ENCODE measurements around the gene SH3BGRL2. TPM values are rescaled to one million over a fixed set of nuclear protein-coding genes. Genes with fewer than 3 reads are reported as not detected.

SH3BGRL2 gene
- total RNA-seq, 1 experiment from 2014 or later: 27.4 TPM

- Histone ChIP-seq H3K4me2 (no peak overlapping the region), H3K4me1 (replicated peaks; ENCODE audit: insufficient read depth) (peaks cover 16% of the 10 kb centered on the region), H3K36me3 (ENCODE audit: low read depth) (no peaks in the 10 kb centered on the region), H2AFZ (no peak overlapping the region), H3K9me3 (ENCODE audit: insufficient read depth, low read depth) (no peaks in the 10 kb centered on the region), H3F3A (ENCODE audit: insufficient read depth, low read depth) (peaks cover 10% of the 10 kb centered on the region), H3K79me2 (ENCODE audit: low read depth) (no peaks in the 10 kb centered on the region), H3K27me3 (ENCODE audit: insufficient read depth, low read depth) (no peaks in the 10 kb centered on the region), H3K27ac (no peak overlapping the region), H4K20me1 (ENCODE audit: insufficient read depth) (no peaks in the 10 kb centered on the region), H3K4me3 (no peak overlapping the region), H3K9me2 (ENCODE audit: insufficient read depth) (no peaks in the 10 kb centered on the region)
- no peak for DNase-seq
- POLR2A ChIA-PET (ENCODE audit: unreplicated experiment): no interaction called here
- TF ChIP-seq EZH2 (IDR thresholded peaks at IDR 0.05; ENCODE audit: low read depth): no peak
- intact Hi-C loops (cut with micrococcal nuclease; ENCODE audit: unreplicated experiment): no loop called here
- CTCF ChIA-PET: no interaction called here
- BruUV-seq (replicated peaks): no TSS peak
These were observed 28.3 kb upstream of the SH3BGRL2 start for GRCh38 chr6:79602859-79603258.

DNA sequence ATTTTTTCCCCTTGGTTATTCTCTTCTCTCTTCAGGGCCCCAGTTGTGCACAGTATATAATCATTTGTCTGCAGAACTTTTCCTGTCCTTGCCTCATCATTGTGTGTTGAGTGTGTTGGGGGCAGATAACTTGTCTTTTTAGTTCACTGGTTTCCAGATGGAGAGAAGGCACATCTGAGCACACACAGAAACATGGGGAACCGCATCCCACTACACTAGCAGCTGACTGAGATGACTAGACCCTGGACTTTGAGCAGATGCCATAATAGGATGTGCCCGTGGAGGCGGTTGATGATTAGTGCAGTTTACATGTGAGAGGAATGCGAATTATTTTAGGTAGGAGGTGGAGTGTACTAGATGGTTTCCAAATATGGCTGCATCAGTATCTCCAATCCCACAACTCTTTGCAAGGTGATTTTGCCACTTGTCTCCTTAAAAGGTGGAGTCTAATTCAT lies 26.5 kb upstream of the SH3BGRL2 start:
- Histone ChIP-seq H3K4me2 (no peak overlapping the region), H3K36me3 (ENCODE audit: low read depth) (no peaks in the 10 kb centered on the region), H3K79me2 (ENCODE audit: low read depth) (no peaks in the 10 kb centered on the region), H3K27ac (no peak overlapping the region), H3F3A (ENCODE audit: insufficient read depth, low read depth) (peaks cover 10% of the 10 kb centered on the region), H3K4me3 (no peak overlapping the region), H3K27me3 (ENCODE audit: insufficient read depth, low read depth) (no peaks in the 10 kb centered on the region), H3K9me3 (ENCODE audit: insufficient read depth, low read depth) (no peaks in the 10 kb centered on the region), H3K4me1 (replicated peaks; ENCODE audit: insufficient read depth) (peaks cover 16% of the 10 kb centered on the region), H3K9me2 (ENCODE audit: insufficient read depth) (no peaks in the 10 kb centered on the region), H4K20me1 (ENCODE audit: insufficient read depth) (no peaks in the 10 kb centered on the region), H2AFZ (no peak overlapping the region)
- TF ChIP-seq EZH2 (IDR thresholded peaks at IDR 0.05; ENCODE audit: low read depth) (no peak), CTCF (conservative IDR thresholded peaks at IDR 0.05) (no peak)
- ChIA-PET POLR2A (ENCODE audit: unreplicated experiment) (no interaction called here), CTCF (no interaction called here)
- no TSS peak for BruUV-seq (replicated peaks)
- no peak for DNase-seq
- intact Hi-C loops (cut with micrococcal nuclease; ENCODE audit: unreplicated experiment): no loop called here

DNA sequence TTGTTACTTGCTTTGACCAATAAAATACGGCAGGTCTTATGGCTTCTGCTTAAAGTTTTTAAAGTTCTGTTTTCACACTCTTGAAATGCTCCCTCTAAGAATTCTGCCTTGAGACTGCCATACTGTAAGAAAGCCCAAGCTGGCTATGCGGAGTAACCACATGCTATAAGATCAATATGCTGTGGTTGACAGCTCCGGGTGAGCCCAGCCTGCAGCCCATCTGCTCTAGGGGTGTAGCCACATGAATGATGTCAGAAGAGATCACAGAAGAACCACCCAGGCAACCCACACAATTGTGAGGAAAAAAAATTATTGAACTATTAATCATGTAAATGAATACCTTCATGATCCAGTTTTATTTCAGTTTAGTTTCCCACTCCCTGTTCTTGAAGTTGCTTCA lies 26.1 kb upstream of the SH3BGRL2 start:
- H3K27ac ChIP-seq: no peak overlapping the region
- BruUV-seq (replicated peaks): no TSS peak
- peaks cover 10% of the 10 kb centered on the region for H3F3A ChIP-seq (ENCODE audit: insufficient read depth, low read depth)
- no peaks in the 10 kb centered on the region for H3K36me3 ChIP-seq (ENCODE audit: low read depth)
- POLR2A ChIA-PET (ENCODE audit: unreplicated experiment): no interaction called here
- H2AFZ ChIP-seq: no peak overlapping the region
- H3K9me3 ChIP-seq (ENCODE audit: insufficient read depth, low read depth): no peaks in the 10 kb centered on the region
- H3K4me1 ChIP-seq (replicated peaks; ENCODE audit: insufficient read depth): peaks cover 19% of the 10 kb centered on the region
- DNase-seq: no peak
- CTCF ChIA-PET: interaction anchor here (0.6 kb wide), 1 partner anchor 263 kb away, joined by 5 read pairs; no protein-coding TSS in a partner anchor
- no peaks in the 10 kb centered on the region for H3K27me3 ChIP-seq (ENCODE audit: insufficient read depth, low read depth)
- no peaks in the 10 kb centered on the region for H3K9me2 ChIP-seq (ENCODE audit: insufficient read depth)
- H4K20me1 ChIP-seq (ENCODE audit: insufficient read depth): no peaks in the 10 kb centered on the region
- no peak overlapping the region for H3K4me3 ChIP-seq
- intact Hi-C loops (cut with micrococcal nuclease; ENCODE audit: unreplicated experiment): no loop called here
- no peak overlapping the region for H3K4me2 ChIP-seq
- no peaks in the 10 kb centered on the region for H3K79me2 ChIP-seq (ENCODE audit: low read depth)
- TF ChIP-seq EZH2 (IDR thresholded peaks at IDR 0.05; ENCODE audit: low read depth): no peak

DNA sequence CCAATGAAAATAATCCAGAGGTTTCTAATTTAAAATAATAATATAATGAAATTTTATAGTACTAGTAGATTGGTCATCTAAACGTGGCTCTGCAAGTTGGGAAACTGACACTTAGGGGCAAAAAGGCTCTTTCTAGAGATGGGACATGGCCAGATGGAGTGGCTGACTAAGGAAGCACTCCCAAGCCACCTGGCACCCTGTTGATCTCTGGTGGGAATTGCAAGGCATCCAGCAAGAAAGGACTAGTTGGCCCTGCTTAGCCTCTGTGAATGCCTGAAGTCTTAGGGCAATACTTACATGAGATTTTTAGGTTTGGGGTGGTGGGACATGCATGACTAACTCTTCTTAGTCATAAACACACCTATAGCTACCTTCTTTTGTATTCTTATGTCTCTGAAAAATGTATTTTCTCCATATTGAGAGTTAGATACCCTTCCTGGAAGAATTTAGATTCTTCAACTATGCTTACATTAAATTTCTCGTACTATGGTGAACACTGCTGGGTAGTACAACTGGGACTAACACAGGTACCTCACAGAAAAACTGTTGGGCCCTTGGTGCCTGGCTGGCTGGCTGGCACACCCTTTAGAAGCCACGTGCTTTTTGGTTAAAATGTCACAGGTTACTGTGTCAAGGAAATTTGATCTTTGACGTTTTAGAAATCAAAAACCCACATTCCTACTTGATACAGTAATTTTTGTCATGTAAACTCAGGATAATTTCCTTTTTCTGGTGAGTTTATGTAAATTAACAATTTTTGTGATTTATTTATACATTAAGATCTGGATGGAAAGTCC lies 25.0 kb upstream of the SH3BGRL2 start:
- H3K36me3 ChIP-seq (ENCODE audit: low read depth): no peaks in the 10 kb centered on the region
- H3K4me3 ChIP-seq: no peak overlapping the region
- no peak for DNase-seq
- H4K20me1 ChIP-seq (ENCODE audit: insufficient read depth): no peaks in the 10 kb centered on the region
- no peaks in the 10 kb centered on the region for H3K9me2 ChIP-seq (ENCODE audit: insufficient read depth)
- intact Hi-C loops (cut with micrococcal nuclease; ENCODE audit: unreplicated experiment): no loop called here
- no peaks in the 10 kb centered on the region for H3K9me3 ChIP-seq (ENCODE audit: insufficient read depth, low read depth)
- H3K4me1 ChIP-seq (replicated peaks; ENCODE audit: insufficient read depth): peaks cover 18% of the 10 kb centered on the region
- no peaks in the 10 kb centered on the region for H3K79me2 ChIP-seq (ENCODE audit: low read depth)
- no peak overlapping the region for H3K4me2 ChIP-seq
- H3F3A ChIP-seq (ENCODE audit: insufficient read depth, low read depth): peaks cover 2% of the 10 kb centered on the region
- no peaks in the 10 kb centered on the region for H3K27me3 ChIP-seq (ENCODE audit: insufficient read depth, low read depth)
- no peak overlapping the region for H3K27ac ChIP-seq
- H2AFZ ChIP-seq: no peak overlapping the region
- TF ChIP-seq CTCF (conservative IDR thresholded peaks at IDR 0.05) (no peak), EZH2 (IDR thresholded peaks at IDR 0.05; ENCODE audit: low read depth) (no peak)
- POLR2A ChIA-PET (ENCODE audit: unreplicated experiment): no interaction called here
- CTCF ChIA-PET: no interaction called here
- BruUV-seq (replicated peaks): no TSS peak
